ENCODE measurements around the gene KCNQ5.

Gene KCNQ5

DNA sequence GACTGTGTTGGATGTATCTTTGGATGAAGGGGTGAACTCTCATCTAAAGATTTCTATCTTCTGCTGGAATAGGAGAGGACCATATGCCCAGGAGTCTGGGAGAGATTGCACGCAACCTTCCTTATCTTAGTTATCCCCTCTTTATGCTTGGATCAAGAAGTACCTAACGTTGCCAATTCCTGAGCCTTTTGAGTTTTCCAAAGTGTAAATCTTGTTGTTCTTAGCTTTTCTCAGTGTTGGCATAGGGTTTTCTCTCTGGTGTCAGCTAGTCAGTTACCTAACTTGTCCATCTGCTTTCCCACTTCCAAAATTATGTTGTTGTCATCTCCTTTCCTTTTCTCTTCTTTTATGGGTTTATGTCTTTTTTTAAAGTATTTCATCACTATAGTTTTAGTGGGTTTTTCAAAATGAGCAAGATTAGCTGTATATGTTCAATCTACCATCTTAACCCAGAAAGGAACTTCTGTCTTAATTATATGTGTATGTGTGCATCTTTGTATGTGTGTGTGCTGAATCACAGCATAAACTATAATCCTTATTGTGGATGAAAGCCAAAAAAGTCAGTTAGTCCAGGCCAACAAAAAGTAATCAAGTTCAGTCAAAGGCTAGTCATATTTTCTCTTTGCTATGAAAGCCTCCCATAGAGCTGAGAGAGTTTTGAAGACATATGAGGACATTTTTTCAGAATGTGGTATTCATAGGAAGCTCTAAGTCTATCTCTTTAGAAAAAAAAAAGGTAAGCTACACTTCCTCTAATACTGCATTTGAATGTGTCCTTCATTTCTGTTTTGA is 531.3 kb downstream of the KCNQ5 start (continued):
- TF ChIP-seq ZNF366 (tag by site-specific recombination; conservative IDR thresholded peaks at IDR 0.05) (no peak), KLF9 (tag by site-specific recombination; IDR thresholded peaks at IDR 0.05; ENCODE audit: low read depth) (no peak), SP7 (tag by site-specific recombination; IDR thresholded peaks at IDR 0.05) (no peak), ZNF624 (tag by site-specific recombination; IDR thresholded peaks at IDR 0.05) (no peak), GLIS1 (tag by site-specific recombination; IDR thresholded peaks at IDR 0.05) (no peak), ZNF549 (tag by site-specific recombination; IDR thresholded peaks at IDR 0.05) (no peak)

DNA sequence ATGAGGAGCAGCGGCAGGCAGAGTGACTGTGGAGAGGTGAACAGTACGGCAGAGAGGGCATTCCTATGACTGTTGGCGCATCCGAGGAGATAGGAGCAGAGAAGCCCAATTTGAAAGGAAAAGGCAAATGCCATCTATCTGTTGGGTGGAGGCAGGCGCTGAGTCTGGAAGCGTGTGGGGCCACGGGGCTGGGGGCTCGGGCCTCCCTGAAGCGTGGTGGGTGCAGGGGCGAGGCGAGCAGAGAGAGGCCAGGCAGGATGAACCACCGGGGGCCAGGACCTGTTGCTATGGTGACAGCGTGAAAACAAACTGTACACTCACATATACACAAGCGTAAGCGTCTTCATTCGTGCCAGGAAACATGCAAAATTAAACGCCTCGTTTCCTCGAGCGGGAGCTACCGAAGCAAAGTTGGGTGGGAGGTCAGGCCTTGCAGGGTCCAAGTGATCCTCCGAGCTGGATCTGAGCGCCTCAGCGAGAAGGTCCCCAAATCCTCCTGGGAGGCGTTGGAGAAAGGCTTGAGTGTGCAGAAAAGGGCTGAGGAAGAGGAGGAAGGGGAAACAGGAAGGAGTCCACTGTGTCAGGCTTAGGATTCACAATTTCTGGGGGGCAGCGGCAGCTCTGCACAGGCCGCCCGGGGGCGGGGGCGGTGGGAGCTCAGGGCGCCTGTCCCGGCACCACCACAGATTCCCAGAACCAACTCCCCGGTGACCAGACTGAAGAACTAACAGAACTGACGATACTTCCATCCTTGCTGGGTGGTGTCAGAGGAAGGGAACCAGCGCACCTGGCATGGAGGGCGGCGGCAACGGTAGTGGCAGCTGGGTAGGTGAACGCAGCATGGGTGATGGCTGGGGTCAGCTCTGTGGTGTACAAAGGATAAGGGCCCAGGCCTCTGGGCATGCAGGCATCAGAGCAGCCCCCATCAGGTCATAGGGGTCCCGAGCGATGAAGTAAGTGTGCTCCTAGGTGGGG is 535.2 kb downstream of the KCNQ5 start:
- Histone ChIP-seq H3K4me1 (ENCODE audit: control insufficient read depth, insufficient read depth, low read length) (no peaks in the 10 kb centered on the region), H3K4me3 (ENCODE audit: low read depth, low read length) (no peak overlapping the region), H3K36me3 (ENCODE audit: control insufficient read depth in 2 of 2, insufficient read depth in 1 of 2, low read length in 2 of 2) (no peaks in the 10 kb centered on the region), H3K27ac (ENCODE audit: extremely low read depth, low read depth, low read length) (no peak overlapping the region), H3K9me3 (ENCODE audit: control insufficient read depth, insufficient read depth, low read depth, low read length) (no peaks in the 10 kb centered on the region)
- TF ChIP-seq MZF1 (tag by site-specific recombination; IDR thresholded peaks at IDR 0.05; ENCODE audit: borderline replicate concordance) (no peak), SCRT2 (tag by site-specific recombination; IDR thresholded peaks at IDR 0.05) (peak; percentile 14; the same call in 1 of the 2 replicates)
- ChIA-PET POLR2A (no interaction called here), CTCF (no interaction called here)

DNA sequence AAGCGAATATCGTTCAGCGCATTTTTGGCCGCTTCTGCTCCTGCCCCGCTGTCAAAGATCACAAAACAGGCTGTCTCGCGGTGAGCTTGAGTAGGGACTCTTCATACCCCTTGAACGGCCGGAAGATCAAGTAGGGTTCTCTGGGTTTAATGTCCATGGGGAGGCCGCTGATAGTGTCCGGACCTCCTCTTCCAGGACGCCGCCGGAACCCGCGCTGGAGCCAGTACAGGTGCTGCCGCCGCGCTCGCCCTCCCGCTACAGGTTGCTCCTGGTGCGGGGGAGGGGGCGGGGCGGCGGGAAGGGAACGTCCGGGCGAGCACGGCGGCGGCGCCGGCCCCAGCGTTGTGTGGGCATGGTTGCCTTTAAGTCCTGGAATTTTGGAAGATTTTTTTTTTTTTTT is 536.0 kb downstream of the KCNQ5 start:
- H3K4me1 ChIP-seq (ENCODE audit: control insufficient read depth, insufficient read depth, low read length): no peaks in the 10 kb centered on the region
- H3K36me3 ChIP-seq (ENCODE audit: control insufficient read depth in 2 of 2, insufficient read depth in 1 of 2, low read length in 2 of 2): no peaks in the 10 kb centered on the region
- no peak overlapping the region for H3K27ac ChIP-seq (ENCODE audit: extremely low read depth, low read depth, low read length)
- TF ChIP-seq, protein P1, sequence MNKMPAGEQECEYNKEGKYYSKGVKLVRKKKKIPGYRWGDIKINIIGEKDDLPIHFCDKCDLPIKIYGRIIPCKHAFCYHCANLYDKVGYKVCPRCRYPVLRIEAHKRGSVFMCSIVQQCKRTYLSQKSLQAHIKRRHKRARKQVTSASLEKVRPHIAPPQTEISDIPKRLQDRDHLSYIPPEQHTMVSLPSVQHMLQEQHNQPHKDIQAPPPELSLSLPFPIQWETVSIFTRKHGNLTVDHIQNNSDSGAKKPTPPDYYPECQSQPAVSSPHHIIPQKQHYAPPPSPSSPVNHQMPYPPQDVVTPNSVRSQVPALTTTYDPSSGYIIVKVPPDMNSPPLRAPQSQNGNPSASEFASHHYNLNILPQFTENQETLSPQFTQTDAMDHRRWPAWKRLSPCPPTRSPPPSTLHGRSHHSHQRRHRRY (tag by site-specific recombination; IDR thresholded peaks at IDR 0.05): no peak
- no peak for TF ChIP-seq ZNF843 (tag by site-specific recombination; IDR thresholded peaks at IDR 0.05)
- CTCF ChIA-PET: interaction anchor here (0.6 kb wide), 1 partner anchor 9 kb away, joined by 3 read pairs; no protein-coding TSS in a partner anchor
- POLR2A ChIA-PET: no interaction called here
- no peak overlapping the region for H3K4me3 ChIP-seq (ENCODE audit: low read depth, low read length)
- no peaks in the 10 kb centered on the region for H3K9me3 ChIP-seq (ENCODE audit: control insufficient read depth, insufficient read depth, low read depth, low read length)

GRCh38 chr6:73169111-73169510 is 547.2 kb downstream of the KCNQ5 start:
- Histone ChIP-seq H3K27ac (ENCODE audit: extremely low read depth, low read depth, low read length) (no peak overlapping the region), H3K4me1 (ENCODE audit: control insufficient read depth, insufficient read depth, low read length) (no peaks in the 10 kb centered on the region), H3K9me3 (ENCODE audit: control insufficient read depth, insufficient read depth, low read depth, low read length) (no peaks in the 10 kb centered on the region), H3K4me3 (ENCODE audit: low read depth, low read length) (no peak overlapping the region), H3K36me3 (ENCODE audit: control insufficient read depth in 2 of 2, insufficient read depth in 1 of 2, low read length in 2 of 2) (no peaks in the 10 kb centered on the region)
- POLR2A ChIA-PET: no interaction called here
- CTCF ChIA-PET: interaction anchor here (0.6 to 0.8 kb wide), 3 partner anchors 8 to 220 kb away, joined by 3 read pairs; no protein-coding TSS in a partner anchor
- TF ChIP-seq ZNF223 (tag by site-specific recombination; IDR thresholded peaks at IDR 0.05) (no peak), ZBTB21 (tag by site-specific recombination; IDR thresholded peaks at IDR 0.05) (no peak), MEIS1 (CRISPR knock-in tag; IDR thresholded peaks at IDR 0.05; ENCODE audit: borderline replicate concordance) (no peak), PRDM6 (tag by site-specific recombination; IDR thresholded peaks at IDR 0.05) (no peak), ZFP69B (tag by site-specific recombination; IDR thresholded peaks at IDR 0.05) (no peak), REPIN1 (tag by site-specific recombination; IDR thresholded peaks at IDR 0.05; ENCODE audit: low read depth) (no peak), GLIS1 (tag by site-specific recombination; IDR thresholded peaks at IDR 0.05) (no peak), ZNF48 (tag by site-specific recombination; IDR thresholded peaks at IDR 0.05) (no peak), ZBTB17 (tag by site-specific recombination; IDR thresholded peaks at IDR 0.05) (no peak), ZSCAN5A (tag by site-specific recombination; IDR thresholded peaks at IDR 0.05) (no peak)
- TF ChIP-seq, protein P2, sequence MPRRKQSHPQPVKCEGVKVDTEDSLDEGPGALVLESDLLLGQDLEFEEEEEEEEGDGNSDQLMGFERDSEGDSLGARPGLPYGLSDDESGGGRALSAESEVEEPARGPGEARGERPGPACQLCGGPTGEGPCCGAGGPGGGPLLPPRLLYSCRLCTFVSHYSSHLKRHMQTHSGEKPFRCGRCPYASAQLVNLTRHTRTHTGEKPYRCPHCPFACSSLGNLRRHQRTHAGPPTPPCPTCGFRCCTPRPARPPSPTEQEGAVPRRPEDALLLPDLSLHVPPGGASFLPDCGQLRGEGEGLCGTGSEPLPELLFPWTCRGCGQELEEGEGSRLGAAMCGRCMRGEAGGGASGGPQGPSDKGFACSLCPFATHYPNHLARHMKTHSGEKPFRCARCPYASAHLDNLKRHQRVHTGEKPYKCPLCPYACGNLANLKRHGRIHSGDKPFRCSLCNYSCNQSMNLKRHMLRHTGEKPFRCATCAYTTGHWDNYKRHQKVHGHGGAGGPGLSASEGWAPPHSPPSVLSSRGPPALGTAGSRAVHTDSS (tag by site-specific recombination; IDR thresholded peaks at IDR 0.05): no peak
- TF ChIP-seq, protein P3, sequence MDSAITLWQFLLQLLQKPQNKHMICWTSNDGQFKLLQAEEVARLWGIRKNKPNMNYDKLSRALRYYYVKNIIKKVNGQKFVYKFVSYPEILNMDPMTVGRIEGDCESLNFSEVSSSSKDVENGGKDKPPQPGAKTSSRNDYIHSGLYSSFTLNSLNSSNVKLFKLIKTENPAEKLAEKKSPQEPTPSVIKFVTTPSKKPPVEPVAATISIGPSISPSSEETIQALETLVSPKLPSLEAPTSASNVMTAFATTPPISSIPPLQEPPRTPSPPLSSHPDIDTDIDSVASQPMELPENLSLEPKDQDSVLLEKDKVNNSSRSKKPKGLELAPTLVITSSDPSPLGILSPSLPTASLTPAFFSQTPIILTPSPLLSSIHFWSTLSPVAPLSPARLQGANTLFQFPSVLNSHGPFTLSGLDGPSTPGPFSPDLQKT (IDR thresholded peaks at IDR 0.05; ENCODE audit: borderline replicate concordance, low read depth, low read length): no peak

Measured in HEK293 (cell line).